Lower leg skin (tissue), 4 donors: ENCODE data around the gene ELMOD1. TPM values are rescaled to one million over a fixed set of nuclear protein-coding genes. Genes with fewer than 3 reads are reported as not detected.

ENCODE experiments used
- DNase-seq, 2 donors: peaks; one replicate each; pipeline ENCODE4 v3.0.0-alpha.2; 2019; ENCODE audit warnings: low spot score in 2 of 2
- H3K4me3 ChIP-seq: fragments of 200-600 bp; sonication (generic); 2 replicates; pipeline ENCODE4 v1.5.1; 2017; ENCODE audit warnings: mild to moderate bottlenecking, low read depth; ENCODE audit not compliant: poor library complexity, severe bottlenecking
- CTCF ChIP-seq, 3 donors: fragments of 450-650 bp; IDR thresholded peaks; one replicate each; pipeline ENCODE4 v1.5.1; 2016; ENCODE audit warnings: antibody characterized with exemption in 3 of 3, mild to moderate bottlenecking in 3 of 3, moderate library complexity in 2 of 3
- POLR2A ChIP-seq, 2 donors: fragments of 450-650 bp; IDR thresholded peaks; one replicate each; pipeline ENCODE4 v1.6.1; 2016 to 2017; ENCODE audit warnings: antibody characterized with exemption in 2 of 2, mild to moderate bottlenecking in 1 of 2, moderate library complexity in 1 of 2
- WGBS, 2 donors: methylation state at CpG; one replicate each; pipeline ENCODE4 v1.1.5; 2018; 5-methylcytosine and 5-hydroxymethylcytosine counted together
- intact Hi-C: fragments of 100-400 bp; cut with DNase I; formaldehyde crosslinking; loops from one replicate; pipeline ENCODE4 v1.15.0; 2023; ENCODE audit warnings: low total_unique reads
- total RNA-seq, 4 donors: library from RNA; depleted of rRNA; stranded (reverse); fragments of >200 nt; gene quantifications; one replicate each; pipeline ENCODE4 v1.1.0, GENCODE V29; 2016

Gene ELMOD1
- total RNA-seq, 4 donors from 2014 or later: 48.2 to 164 (median 72.3) TPM

DNA sequence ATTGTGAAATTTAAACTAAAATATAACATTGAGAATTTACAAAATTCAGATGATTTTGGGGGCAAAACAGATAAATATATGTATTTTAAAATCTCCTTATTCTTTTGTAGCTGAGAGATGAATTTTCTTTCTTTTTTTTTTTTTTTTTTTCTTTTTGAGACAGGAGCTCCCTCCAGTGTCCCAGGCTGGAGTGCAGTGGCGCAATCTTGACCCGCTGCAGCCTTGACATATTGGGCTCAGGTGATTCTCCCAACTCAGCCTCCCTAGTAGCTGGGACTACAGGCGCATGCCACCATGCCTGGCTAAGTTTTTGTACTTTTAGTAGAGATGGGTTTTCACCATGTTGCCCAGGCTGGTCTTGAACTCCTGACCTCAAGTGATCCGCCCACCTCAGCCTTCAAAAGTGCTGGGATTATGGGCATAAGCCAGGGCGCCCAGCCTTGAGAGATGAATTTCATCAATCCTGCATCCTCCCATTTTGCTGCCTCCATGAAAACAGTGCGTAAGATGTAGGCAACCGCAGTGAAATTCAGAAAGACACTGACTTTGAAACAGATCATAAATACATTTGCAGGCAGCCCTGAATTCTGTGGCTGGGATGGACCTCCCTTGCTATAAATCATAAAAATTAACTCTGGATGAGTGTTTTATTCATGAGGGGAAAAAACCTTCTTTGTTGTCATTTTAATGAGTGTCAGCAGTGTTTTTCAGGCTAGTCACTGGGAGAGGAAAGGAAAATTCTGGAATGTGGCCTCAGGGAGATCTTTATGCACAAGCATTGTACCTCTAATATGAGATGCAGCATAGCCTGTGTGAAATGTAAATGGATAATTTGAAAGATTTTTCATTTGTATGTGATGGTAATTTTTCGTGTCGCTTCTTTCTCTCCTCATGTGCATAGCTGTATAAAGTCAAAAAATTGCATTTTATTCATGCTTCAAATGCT, 14.4 kb downstream of the ELMOD1 start:
- intact Hi-C loops: no loop called here
- no peak for DNase-seq
- H3K4me3 ChIP-seq: no peak overlapping the region
- 84 to 89% methylated on average over 9 of the region's 9 CpGs for WGBS, 2 donors
- TF ChIP-seq CTCF (IDR thresholded peaks at IDR 0.05): no peak
- no peak for TF ChIP-seq POLR2A (IDR thresholded peaks at IDR 0.05)

GRCh38 chr11:107606141-107606540, 15.2 kb downstream of the ELMOD1 start:
- 71 to 83% methylated on average over 3 of the region's 3 CpGs for WGBS, 2 donors
- DNase-seq: no peak
- no peak for TF ChIP-seq POLR2A (IDR thresholded peaks at IDR 0.05)
- no peak for TF ChIP-seq CTCF (IDR thresholded peaks at IDR 0.05)
- H3K4me3 ChIP-seq: no peak overlapping the region
- intact Hi-C loops: no loop called here

DNA sequence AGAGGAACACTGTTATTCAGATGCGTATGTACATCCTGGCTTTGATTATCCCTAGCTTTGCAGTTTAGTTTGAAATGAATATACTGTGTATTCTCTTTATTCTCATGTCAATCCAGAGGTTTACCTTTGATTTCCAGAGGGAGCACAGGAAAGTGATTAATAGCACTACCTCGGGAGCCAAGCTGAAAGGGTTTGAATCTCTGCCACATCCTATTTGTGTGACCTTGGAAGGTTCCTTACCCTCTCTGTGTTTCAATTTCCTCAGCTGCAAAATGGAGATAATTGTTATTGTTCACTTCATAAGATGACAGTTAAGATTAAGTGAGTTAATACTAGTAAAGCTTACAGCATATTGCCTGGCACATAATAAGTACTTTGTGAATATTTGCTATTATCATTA, 17.9 kb downstream of the ELMOD1 start:
- 19 to 25% methylated on average over 2 of the region's 2 CpGs for WGBS, 2 donors
- TF ChIP-seq CTCF (IDR thresholded peaks at IDR 0.05): no peak
- TF ChIP-seq POLR2A (IDR thresholded peaks at IDR 0.05): no peak
- intact Hi-C loops: no loop called here
- no peak overlapping the region for H3K4me3 ChIP-seq
- no peak for DNase-seq

DNA sequence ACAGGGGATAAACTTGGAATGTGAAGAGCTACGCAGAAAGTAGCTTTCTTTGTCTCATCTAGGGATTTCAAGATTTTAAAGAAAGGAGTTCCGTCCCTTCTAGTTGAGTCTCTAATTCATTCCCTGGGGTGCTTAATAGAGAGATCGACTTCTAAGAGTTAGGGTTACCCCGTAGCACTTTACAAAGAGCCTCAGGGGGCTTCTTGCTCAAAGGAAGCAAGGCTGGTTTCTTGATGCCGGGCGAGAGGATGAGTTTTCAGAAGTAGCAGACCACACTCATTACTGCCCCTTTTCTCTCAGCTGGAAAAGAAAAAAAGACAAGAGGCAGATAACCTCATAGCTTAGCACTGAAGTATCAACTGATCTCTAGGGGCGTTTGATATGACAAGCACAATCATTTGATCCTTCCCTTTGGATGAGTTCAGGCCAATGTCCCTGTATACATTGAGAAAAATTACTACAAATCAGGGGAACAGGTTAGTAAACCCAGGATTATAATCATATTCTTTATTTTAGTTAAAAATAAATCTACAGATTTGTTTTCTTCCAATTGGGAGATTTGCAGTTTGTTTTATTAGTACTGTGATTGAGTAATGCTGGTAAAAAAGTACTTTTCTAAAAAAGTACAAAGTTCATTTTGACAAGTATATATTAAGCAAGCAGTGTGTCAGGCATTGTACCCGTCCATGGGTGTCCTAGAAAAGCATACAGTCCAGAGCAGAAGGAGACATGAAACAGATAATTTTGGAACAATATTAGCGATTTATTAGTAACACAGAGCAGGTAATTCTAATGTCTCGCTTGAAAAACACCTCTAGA, 18.7 kb downstream of the ELMOD1 start:
- 57 to 66% methylated on average over 10 of the region's 10 CpGs for WGBS, 2 donors
- no peak for DNase-seq
- H3K4me3 ChIP-seq: no peak overlapping the region
- no peak for TF ChIP-seq CTCF (IDR thresholded peaks at IDR 0.05)
- no peak for TF ChIP-seq POLR2A (IDR thresholded peaks at IDR 0.05)
- intact Hi-C loops: no loop called here

DNA sequence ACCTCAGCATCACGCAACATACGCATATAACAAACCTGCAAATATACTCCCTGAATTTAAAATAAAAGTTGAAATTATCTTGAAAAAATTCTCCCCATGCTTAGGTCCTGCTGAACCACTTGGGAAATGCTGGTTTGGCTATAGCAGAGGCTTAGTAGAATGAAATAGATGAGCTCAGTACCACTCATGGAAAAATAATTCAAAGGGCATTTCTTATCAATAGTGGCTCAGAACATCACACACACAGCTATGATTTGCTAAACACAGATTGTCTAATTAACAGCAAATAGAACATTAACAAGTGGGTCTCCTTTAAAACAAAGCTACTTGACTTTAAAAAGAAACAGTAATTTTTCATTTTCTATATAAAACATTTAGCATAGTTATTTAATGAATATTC, 21.5 kb downstream of the ELMOD1 start:
- TF ChIP-seq POLR2A (IDR thresholded peaks at IDR 0.05) (no peak), CTCF (IDR thresholded peaks at IDR 0.05) (no peak)

More for the DNA sequence above, 21.5 kb downstream of the ELMOD1 start:
- intact Hi-C loops: no loop called here
- WGBS, 2 donors: 88 to 94% methylated on average over 2 of the region's 2 CpGs
- DNase-seq: no peak
- H3K4me3 ChIP-seq: no peak overlapping the region
